Fibroblast of lung (primary cell): Measurements from ENCODE around the gene TBL1X. TPM values are rescaled to one million over a fixed set of nuclear protein-coding genes. Genes with fewer than 3 reads are reported as not detected.

Source experiments
- DNase-seq, 2 donors: peaks; one replicate each; pipeline versions ENCODE4 v3.0.0 to v3.0.0-alpha.2; 2010; ENCODE audit warnings: low read depth in 2 of 2
- H2AFZ ChIP-seq: 2 replicates; pipeline ENCODE4 v1.5.1; 2012; ENCODE audit warnings: low read length, control low read depth, inconsistent platforms
- H3K27ac ChIP-seq: 2 replicates; pipeline ENCODE4 v1.5.1; 2011; ENCODE audit warnings: low read length, control low read depth; ENCODE audit not compliant: insufficient read depth
- H3K27me3 ChIP-seq: 2 replicates; pipeline ENCODE4 v1.5.1; 2011; ENCODE audit warnings: mild to moderate bottlenecking, low read length; ENCODE audit not compliant: control insufficient read depth, insufficient read depth
- H3K36me3 ChIP-seq: 2 replicates; pipeline ENCODE4 v1.5.1; 2011; ENCODE audit warnings: low read length; ENCODE audit not compliant: control insufficient read depth, insufficient read depth
- H3K4me1 ChIP-seq: 2 replicates; pipeline ENCODE4 v1.5.1; 2011; ENCODE audit warnings: low read length; ENCODE audit not compliant: control insufficient read depth, insufficient read depth; ENCODE audit errors: extremely low read depth
- H3K4me2 ChIP-seq: 2 replicates; pipeline ENCODE4 v1.5.1; 2011; ENCODE audit warnings: low read length, control low read depth; ENCODE audit not compliant: insufficient read depth; ENCODE audit errors: extremely low read depth
- H3K4me3 ChIP-seq, 4 experiments: fragments of 200-600 bp in 1 of 4; sonication (generic) in 1 of 4; replicated peaks in 1 of 4; 2 replicates each; pipeline ENCODE4 v1.5.1; 2011 to 2016; ENCODE audit warnings: low read length in 4 of 4, low read depth in 3 of 4, mild to moderate bottlenecking in 3 of 4, control low read depth in 2 of 4, inconsistent platforms in 1 of 4, mixed read lengths in 1 of 4; ENCODE audit not compliant: insufficient read depth in 1 of 4; ENCODE audit errors: control extremely low read depth in 1 of 4
- H3K79me2 ChIP-seq: 2 replicates; pipeline ENCODE4 v1.5.1; 2012; ENCODE audit warnings: mild to moderate bottlenecking, low read length, inconsistent platforms; ENCODE audit not compliant: control insufficient read depth, insufficient read depth
- H3K9ac ChIP-seq: 2 replicates; pipeline ENCODE4 v1.5.1; 2011; ENCODE audit warnings: mild to moderate bottlenecking, low read length, control low read depth; ENCODE audit not compliant: insufficient read depth
- H3K9me3 ChIP-seq: 2 replicates; pipeline ENCODE4 v1.5.1; 2012; ENCODE audit warnings: low read depth, low read length; ENCODE audit not compliant: control insufficient read depth, insufficient read depth
- H4K20me1 ChIP-seq: 2 replicates; pipeline ENCODE4 v1.5.1; 2011; ENCODE audit warnings: low read length; ENCODE audit not compliant: control insufficient read depth, insufficient read depth; ENCODE audit errors: extremely low read depth
- EZH2 ChIP-seq: IDR thresholded peaks from 2 replicates; pipeline ENCODE4 v1.5.1; 2012; ENCODE audit warnings: low read length, control low read depth, mild to moderate bottlenecking; ENCODE audit errors: missing control alignments
- polyA plus RNA-seq, 2 donors: library from polyadenylated mRNA; depleted of rRNA in 1 of 2; stranded (reverse) in 1 of 2; unstranded in 1 of 2; fragments of >200 nt; gene quantifications; 2 replicates each; pipeline ENCODE4 v1.2.1, GENCODE V29; 2011 to 2012; ENCODE audit warnings: missing spikeins in 1 of 2
- total RNA-seq: library from RNA; depleted of rRNA; stranded (reverse); fragments of >200 nt; gene quantifications from 2 replicates; pipeline ENCODE4 v1.2.1, GENCODE V29; 2014
- TF ChIP-seq, protein P1 (sequence below), 2 donors: IDR thresholded peaks in 1 of 2; conservative IDR thresholded peaks in 1 of 2; 1 replicate in 1 of 2; 2 replicates in 1 of 2; pipeline ENCODE4 v1.5.1; 2011 to 2012; ENCODE audit warnings: low read length in 2 of 2, control low read depth in 1 of 2, inconsistent platforms in 1 of 2, low read depth in 1 of 2, mild to moderate bottlenecking in 1 of 2

Gene TBL1X
- total and polyA plus RNA-seq, 2 donors (not counting 1 experiment from before 2014, with no cell fraction given), result 25.8 to 29.4 TPM

DNA sequence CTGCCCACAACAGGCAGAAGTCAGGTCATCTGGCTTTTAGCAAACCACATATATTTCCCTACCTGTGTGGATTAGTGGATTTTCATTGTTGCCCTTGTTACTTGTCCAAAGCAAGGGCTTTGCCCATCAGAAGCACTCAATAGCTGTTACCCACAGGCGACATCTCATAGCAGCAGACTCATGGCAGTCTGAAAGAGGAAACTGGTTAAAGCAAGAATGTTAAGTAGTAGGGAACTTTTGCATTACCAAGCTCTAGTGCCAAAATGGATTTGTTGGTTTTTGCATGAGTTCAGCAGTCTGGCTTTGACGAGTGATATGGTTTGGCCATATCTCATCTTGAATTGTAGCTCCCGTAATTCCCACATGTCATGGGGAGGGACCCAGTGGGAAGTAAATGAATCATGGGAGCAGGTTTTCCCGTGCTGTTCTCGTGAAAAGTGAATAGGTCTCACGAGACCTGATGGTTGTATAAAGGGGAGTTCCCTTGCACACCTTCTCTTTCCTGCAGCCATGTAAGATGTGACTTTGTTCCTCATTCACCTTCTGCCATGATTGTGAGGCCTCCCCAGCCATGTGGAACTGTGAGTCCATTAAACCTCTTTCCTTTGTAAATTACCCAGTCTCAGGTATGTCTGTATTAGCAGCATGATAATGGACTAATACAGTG lies 192.9 kb downstream of the TBL1X start:
- Histone ChIP-seq H4K20me1 (no peaks in the 10 kb centered on the region), H3K4me1 (peaks cover 7% of the 10 kb centered on the region), H3K36me3 (no peaks in the 10 kb centered on the region), H3K79me2 (no peaks in the 10 kb centered on the region), H3K27me3 (no peaks in the 10 kb centered on the region), H3K9ac (no peak overlapping the region), H3K4me3 (no peak overlapping the region), H3K9me3 (no peaks in the 10 kb centered on the region), H3K4me2 (no peak overlapping the region), H3K27ac (no peak overlapping the region), H2AFZ (no peak overlapping the region)
- DNase-seq, result no peak
- TF ChIP-seq, protein P1, sequence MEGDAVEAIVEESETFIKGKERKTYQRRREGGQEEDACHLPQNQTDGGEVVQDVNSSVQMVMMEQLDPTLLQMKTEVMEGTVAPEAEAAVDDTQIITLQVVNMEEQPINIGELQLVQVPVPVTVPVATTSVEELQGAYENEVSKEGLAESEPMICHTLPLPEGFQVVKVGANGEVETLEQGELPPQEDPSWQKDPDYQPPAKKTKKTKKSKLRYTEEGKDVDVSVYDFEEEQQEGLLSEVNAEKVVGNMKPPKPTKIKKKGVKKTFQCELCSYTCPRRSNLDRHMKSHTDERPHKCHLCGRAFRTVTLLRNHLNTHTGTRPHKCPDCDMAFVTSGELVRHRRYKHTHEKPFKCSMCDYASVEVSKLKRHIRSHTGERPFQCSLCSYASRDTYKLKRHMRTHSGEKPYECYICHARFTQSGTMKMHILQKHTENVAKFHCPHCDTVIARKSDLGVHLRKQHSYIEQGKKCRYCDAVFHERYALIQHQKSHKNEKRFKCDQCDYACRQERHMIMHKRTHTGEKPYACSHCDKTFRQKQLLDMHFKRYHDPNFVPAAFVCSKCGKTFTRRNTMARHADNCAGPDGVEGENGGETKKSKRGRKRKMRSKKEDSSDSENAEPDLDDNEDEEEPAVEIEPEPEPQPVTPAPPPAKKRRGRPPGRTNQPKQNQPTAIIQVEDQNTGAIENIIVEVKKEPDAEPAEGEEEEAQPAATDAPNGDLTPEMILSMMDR (conservative IDR thresholded peaks at IDR 0.05 in 1 of 2, IDR thresholded peaks at IDR 0.05 in 1 of 2; ENCODE audit: low read depth in 1 of 2, low read length in 2 of 2), result no peak
- TF ChIP-seq EZH2, result no peak

DNA sequence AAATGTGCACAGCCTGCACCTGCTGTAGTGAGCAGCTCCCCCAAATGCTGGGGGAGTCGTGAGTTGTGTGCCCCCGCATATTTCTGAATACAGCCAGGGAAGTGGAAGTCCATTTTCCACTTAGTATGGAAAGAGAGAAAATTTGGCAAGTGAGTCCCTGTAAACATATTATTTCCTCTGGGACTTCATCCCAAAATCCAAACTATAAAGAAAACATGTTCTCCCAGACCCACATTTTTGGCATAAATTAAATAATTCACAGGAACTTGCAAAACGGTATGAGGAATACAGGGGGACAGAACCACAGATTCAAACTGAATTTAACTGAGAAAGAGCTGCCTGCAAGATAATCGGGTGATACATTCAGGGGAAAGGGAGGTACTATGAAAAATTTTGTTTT lies 193.6 kb downstream of the TBL1X start:
- no peaks in the 10 kb centered on the region for H3K36me3 ChIP-seq
- H3K9me3 ChIP-seq, result no peaks in the 10 kb centered on the region
- no peak overlapping the region for H3K27ac ChIP-seq
- DNase-seq, result no peak
- no peak overlapping the region for H3K4me2 ChIP-seq
- H4K20me1 ChIP-seq, result no peaks in the 10 kb centered on the region
- TF ChIP-seq, protein P1 (conservative IDR thresholded peaks at IDR 0.05 in 1 of 2, IDR thresholded peaks at IDR 0.05 in 1 of 2; ENCODE audit: low read depth in 1 of 2, low read length in 2 of 2), result no peak
- TF ChIP-seq EZH2, result no peak
- no peaks in the 10 kb centered on the region for H3K79me2 ChIP-seq
- H3K4me3 ChIP-seq, result no peak overlapping the region
- H2AFZ ChIP-seq, result no peak overlapping the region
- H3K4me1 ChIP-seq, result peaks cover 7% of the 10 kb centered on the region
- no peak overlapping the region for H3K9ac ChIP-seq
- H3K27me3 ChIP-seq, result no peaks in the 10 kb centered on the region

DNA sequence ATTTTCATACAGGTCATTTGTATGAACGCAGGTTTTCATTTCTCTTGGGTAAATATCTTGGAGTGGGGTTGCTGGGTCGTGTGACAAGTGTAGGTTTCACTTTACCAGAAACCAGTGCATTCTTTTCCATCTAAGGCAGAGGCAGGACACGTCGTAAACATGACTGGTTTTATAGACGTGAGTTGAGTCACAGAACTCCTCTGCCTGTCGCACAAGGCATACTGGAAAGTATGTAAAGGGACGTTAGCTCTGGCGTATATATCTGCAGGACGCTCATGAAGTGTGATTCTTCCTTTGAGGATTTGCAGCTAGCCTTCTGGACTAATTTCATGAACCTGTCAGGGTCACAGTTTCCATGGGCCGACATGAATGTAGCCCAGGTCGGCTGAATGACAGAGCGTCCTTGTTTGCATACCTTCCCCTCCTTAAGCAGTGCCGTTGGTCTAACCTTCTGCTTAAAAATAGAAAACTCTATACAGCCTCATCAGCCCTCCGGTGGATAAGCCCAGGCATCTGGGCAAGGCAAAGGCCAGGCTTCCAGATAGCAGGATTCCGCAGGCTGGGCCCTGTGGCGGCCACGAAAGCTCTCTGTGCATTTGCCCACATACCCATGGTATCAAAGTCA lies 194.8 kb downstream of the TBL1X start:
- no peak overlapping the region for H3K27ac ChIP-seq
- no peak overlapping the region for H2AFZ ChIP-seq
- H3K4me1 ChIP-seq, result peaks cover 7% of the 10 kb centered on the region
- H3K4me3 ChIP-seq, result no peak overlapping the region
- no peak for DNase-seq
- H3K9me3 ChIP-seq, result no peaks in the 10 kb centered on the region
- H3K4me2 ChIP-seq, result no peak overlapping the region
- no peak overlapping the region for H3K9ac ChIP-seq
- no peaks in the 10 kb centered on the region for H3K27me3 ChIP-seq
- H3K79me2 ChIP-seq, result no peaks in the 10 kb centered on the region
- H3K36me3 ChIP-seq, result no peaks in the 10 kb centered on the region
- no peak for TF ChIP-seq EZH2
- TF ChIP-seq, protein P1 (conservative IDR thresholded peaks at IDR 0.05 in 1 of 2, IDR thresholded peaks at IDR 0.05 in 1 of 2; ENCODE audit: low read depth in 1 of 2, low read length in 2 of 2), result no peak
- H4K20me1 ChIP-seq, result no peaks in the 10 kb centered on the region
